Measurements from ENCODE around the gene TRIO. TPM values are rescaled to one million over a fixed set of nuclear protein-coding genes. Genes with fewer than 3 reads are reported as not detected.

Gene TRIO
- polyA plus RNA-seq, 1 experiment, result 176 TPM

DNA sequence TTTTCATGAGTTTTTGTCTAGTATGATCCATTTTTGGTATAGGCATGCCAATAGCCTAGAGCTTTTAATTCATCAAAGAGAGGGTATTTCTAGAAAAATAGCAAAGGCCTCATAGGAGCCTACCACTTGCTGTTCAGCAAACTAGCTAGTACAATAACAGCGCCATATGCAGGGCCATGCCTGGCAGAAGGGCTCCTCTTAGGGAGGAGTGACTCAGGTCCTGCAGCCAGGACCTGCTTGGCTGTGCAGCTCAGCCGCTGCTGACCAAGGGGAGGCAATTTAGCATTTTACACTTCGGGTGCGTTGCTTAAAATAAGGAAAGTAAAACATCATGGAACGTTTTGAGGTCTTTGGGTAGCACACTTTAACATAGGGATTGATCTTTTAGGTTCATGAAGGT is 100.6 kb downstream of the TRIO start:
- TF ChIP-seq, protein P1, sequence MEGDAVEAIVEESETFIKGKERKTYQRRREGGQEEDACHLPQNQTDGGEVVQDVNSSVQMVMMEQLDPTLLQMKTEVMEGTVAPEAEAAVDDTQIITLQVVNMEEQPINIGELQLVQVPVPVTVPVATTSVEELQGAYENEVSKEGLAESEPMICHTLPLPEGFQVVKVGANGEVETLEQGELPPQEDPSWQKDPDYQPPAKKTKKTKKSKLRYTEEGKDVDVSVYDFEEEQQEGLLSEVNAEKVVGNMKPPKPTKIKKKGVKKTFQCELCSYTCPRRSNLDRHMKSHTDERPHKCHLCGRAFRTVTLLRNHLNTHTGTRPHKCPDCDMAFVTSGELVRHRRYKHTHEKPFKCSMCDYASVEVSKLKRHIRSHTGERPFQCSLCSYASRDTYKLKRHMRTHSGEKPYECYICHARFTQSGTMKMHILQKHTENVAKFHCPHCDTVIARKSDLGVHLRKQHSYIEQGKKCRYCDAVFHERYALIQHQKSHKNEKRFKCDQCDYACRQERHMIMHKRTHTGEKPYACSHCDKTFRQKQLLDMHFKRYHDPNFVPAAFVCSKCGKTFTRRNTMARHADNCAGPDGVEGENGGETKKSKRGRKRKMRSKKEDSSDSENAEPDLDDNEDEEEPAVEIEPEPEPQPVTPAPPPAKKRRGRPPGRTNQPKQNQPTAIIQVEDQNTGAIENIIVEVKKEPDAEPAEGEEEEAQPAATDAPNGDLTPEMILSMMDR (IDR thresholded peaks at IDR 0.05; ENCODE audit: insufficient read depth, low read depth, low read length), result no peak
- Histone ChIP-seq H3K36me3 (ENCODE audit: control insufficient read depth, insufficient read depth, low read length) (no peaks in the 10 kb centered on the region), H3K4me3 (ENCODE audit: low read depth, low read length) (no peak overlapping the region), H3K27me3 (ENCODE audit: control insufficient read depth, insufficient read depth, low read length) (no peaks in the 10 kb centered on the region)
- DNase-seq (ENCODE audit: low read depth), result no peak
- POLR2A ChIA-PET, result no interaction called here
- CTCF ChIA-PET, result interaction anchor here (0.6 kb wide), 1 partner anchor 101 kb away, joined by 3 read pairs; no protein-coding TSS in a partner anchor

- Histone ChIP-seq H3K36me3 (ENCODE audit: control insufficient read depth, insufficient read depth, low read length) (no peaks in the 10 kb centered on the region), H3K4me3 (ENCODE audit: low read depth, low read length) (no peak overlapping the region), H3K27me3 (ENCODE audit: control insufficient read depth, insufficient read depth, low read length) (no peaks in the 10 kb centered on the region)
- CTCF ChIA-PET, result interaction anchor here (0.6 to 1.7 kb wide), 5 partner anchors 11 to 150 kb away, joined by 3 to 7 read pairs (median 3); no protein-coding TSS in a partner anchor
- TF ChIP-seq, protein P1 (IDR thresholded peaks at IDR 0.05; ENCODE audit: insufficient read depth, low read depth, low read length), result no peak
- POLR2A ChIA-PET, result interaction anchor here (0.6 kb wide), 1 partner anchor 695 kb away, joined by 3 read pairs; no protein-coding TSS in a partner anchor
- DNase-seq (ENCODE audit: low read depth), result no peak
Measured at GRCh38 chr5:14244721-14245120, 101.6 kb downstream of the TRIO start.

GRCh38 chr5:14245132-14245925 is 102.2 kb downstream of the TRIO start:
- Histone ChIP-seq H3K36me3 (ENCODE audit: control insufficient read depth, insufficient read depth, low read length) (no peaks in the 10 kb centered on the region), H3K27me3 (ENCODE audit: control insufficient read depth, insufficient read depth, low read length) (no peaks in the 10 kb centered on the region), H3K4me3 (ENCODE audit: low read depth, low read length) (no peak overlapping the region)
- CTCF ChIA-PET, result interaction anchor here (0.6 to 1.7 kb wide), 4 partner anchors 11 to 149 kb away, joined by 3 to 7 read pairs (median 4); no protein-coding TSS in a partner anchor
- no peak for DNase-seq (ENCODE audit: low read depth)
- TF ChIP-seq, protein P1 (IDR thresholded peaks at IDR 0.05; ENCODE audit: insufficient read depth, low read depth, low read length), result no peak
- POLR2A ChIA-PET, result interaction anchor here (0.6 kb wide), 1 partner anchor 695 kb away, joined by 3 read pairs; no protein-coding TSS in a partner anchor

GRCh38 chr5:14246350-14247053 is 103.4 kb downstream of the TRIO start:
- Histone ChIP-seq H3K4me3 (ENCODE audit: low read depth, low read length) (no peak overlapping the region), H3K27me3 (ENCODE audit: control insufficient read depth, insufficient read depth, low read length) (no peaks in the 10 kb centered on the region), H3K36me3 (ENCODE audit: control insufficient read depth, insufficient read depth, low read length) (no peaks in the 10 kb centered on the region)
- CTCF ChIA-PET, result interaction anchor here (1.7 kb wide), 1 partner anchor 11 kb away, joined by 4 read pairs; no protein-coding TSS in a partner anchor
- TF ChIP-seq, protein P1 (IDR thresholded peaks at IDR 0.05; ENCODE audit: insufficient read depth, low read depth, low read length), result no peak
- no peak for DNase-seq (ENCODE audit: low read depth)
- POLR2A ChIA-PET, result interaction anchor here (0.5 kb wide), 1 partner anchor 14 kb away, joined by 3 read pairs; no protein-coding TSS in a partner anchor

DNA sequence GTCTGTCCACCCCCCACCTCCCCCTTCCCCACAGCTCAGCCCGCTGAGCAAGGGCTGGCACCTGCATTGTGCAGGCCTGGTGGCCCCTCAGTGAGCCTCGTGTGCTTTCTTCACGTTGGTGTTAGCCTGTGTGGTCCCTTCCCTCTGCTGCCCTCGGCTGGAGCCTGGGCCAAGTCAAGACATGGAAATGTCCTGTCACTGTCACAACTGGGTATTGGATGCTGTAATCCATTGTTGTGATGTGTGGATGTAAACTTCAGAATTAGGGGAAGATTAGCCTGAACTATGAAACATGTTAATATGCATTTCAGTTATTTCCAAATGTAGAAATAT is 103.9 kb downstream of the TRIO start:
- TF ChIP-seq, protein P1 (IDR thresholded peaks at IDR 0.05; ENCODE audit: insufficient read depth, low read depth, low read length), result no peak
- Histone ChIP-seq H3K27me3 (ENCODE audit: control insufficient read depth, insufficient read depth, low read length) (no peaks in the 10 kb centered on the region), H3K36me3 (ENCODE audit: control insufficient read depth, insufficient read depth, low read length) (no peaks in the 10 kb centered on the region), H3K4me3 (ENCODE audit: low read depth, low read length) (no peak overlapping the region)
- no peak for DNase-seq (ENCODE audit: low read depth)
- ChIA-PET CTCF (no interaction called here), POLR2A (no interaction called here)

Measured in BJ (cell line).